SKM-1 treated with dmso at 0.1 percent for 144 hours (cell line): ENCODE data around the gene PLEKHH1.

Experiments used
- DNase-seq: peaks from one replicate; lab custom pipeline; 2025; ENCODE audit not compliant: unreplicated experiment; lab: John Stamatoyannopoulos, UW

The PLEKHH1 gene

GRCh38 chr14:67532998-67533753 lies at the start of gene PLEKHH1:
Gene PLEKHH1, plus strand, starts transcription at chr14:67533290. Its CDS starts 8,578 bp downstream, at chr14:67541868.
- no peak for DNase-seq

GRCh38 chr14:67483579-67484285 lies 49.4 kb upstream of the PLEKHH1 start:
- DNase-seq, result no peak

GRCh38 chr14:67485501-67486095 lies 47.5 kb upstream of the PLEKHH1 start:
- DNase-seq, result no peak

- no peak for DNase-seq
These were observed 46.2 kb upstream of the PLEKHH1 start for GRCh38 chr14:67486890-67487289.

- DNase-seq, result no peak
These were observed 45.8 kb upstream of the PLEKHH1 start for GRCh38 chr14:67487332-67487731.

GRCh38 chr14:67487937-67488893 lies 44.9 kb upstream of the PLEKHH1 start, which contains the start of gene TMEM229B:
Gene TMEM229B, minus strand, starts transcription at chr14:67488721. Its CDS starts 14,798 bp downstream, at chr14:67473923.
- DNase-seq, result peak; percentile 12

GRCh38 chr14:67490196-67490595 lies 42.9 kb upstream of the PLEKHH1 start:
- DNase-seq, result no peak

GRCh38 chr14:67491285-67491684 lies 41.8 kb upstream of the PLEKHH1 start:
- DNase-seq, result no peak

- no peak for DNase-seq
These were observed 41.2 kb upstream of the PLEKHH1 start for GRCh38 chr14:67491741-67492507.

- no peak for DNase-seq
These were observed 40.6 kb upstream of the PLEKHH1 start for GRCh38 chr14:67492538-67492937.

- no peak for DNase-seq
These were observed 39.9 kb upstream of the PLEKHH1 start for GRCh38 chr14:67493092-67493717.

GRCh38 chr14:67495827-67496226 lies 37.3 kb upstream of the PLEKHH1 start:
- DNase-seq, result no peak

GRCh38 chr14:67497216-67497615 lies 35.9 kb upstream of the PLEKHH1 start:
- no peak for DNase-seq

GRCh38 chr14:67497716-67498115 lies 35.4 kb upstream of the PLEKHH1 start:
- DNase-seq, result no peak

- no peak for DNase-seq
These were observed 32.1 kb upstream of the PLEKHH1 start for GRCh38 chr14:67500981-67501380.

- DNase-seq, result no peak
These were observed 31.4 kb upstream of the PLEKHH1 start for GRCh38 chr14:67501670-67502069.

GRCh38 chr14:67502867-67503266 lies 30.2 kb upstream of the PLEKHH1 start:
- DNase-seq, result no peak

- DNase-seq, result no peak
These were observed 29.8 kb upstream of the PLEKHH1 start for GRCh38 chr14:67503331-67503730.

- DNase-seq, result no peak
These were observed 27.8 kb upstream of the PLEKHH1 start for GRCh38 chr14:67505254-67505653.

- no peak for DNase-seq
These were observed 24.1 kb upstream of the PLEKHH1 start for GRCh38 chr14:67508956-67509355.
